ENCODE results near the gene FZD2.
A peak's percentile ranks its signal among the peaks of the same experiment; 100 is the strongest.
"Not testable (repeated sequence)": the region's sequence is repeated elsewhere in the genome, so short reads cannot be mapped to it uniquely, and the experiment has no call there.

The FZD2 gene

DNA sequence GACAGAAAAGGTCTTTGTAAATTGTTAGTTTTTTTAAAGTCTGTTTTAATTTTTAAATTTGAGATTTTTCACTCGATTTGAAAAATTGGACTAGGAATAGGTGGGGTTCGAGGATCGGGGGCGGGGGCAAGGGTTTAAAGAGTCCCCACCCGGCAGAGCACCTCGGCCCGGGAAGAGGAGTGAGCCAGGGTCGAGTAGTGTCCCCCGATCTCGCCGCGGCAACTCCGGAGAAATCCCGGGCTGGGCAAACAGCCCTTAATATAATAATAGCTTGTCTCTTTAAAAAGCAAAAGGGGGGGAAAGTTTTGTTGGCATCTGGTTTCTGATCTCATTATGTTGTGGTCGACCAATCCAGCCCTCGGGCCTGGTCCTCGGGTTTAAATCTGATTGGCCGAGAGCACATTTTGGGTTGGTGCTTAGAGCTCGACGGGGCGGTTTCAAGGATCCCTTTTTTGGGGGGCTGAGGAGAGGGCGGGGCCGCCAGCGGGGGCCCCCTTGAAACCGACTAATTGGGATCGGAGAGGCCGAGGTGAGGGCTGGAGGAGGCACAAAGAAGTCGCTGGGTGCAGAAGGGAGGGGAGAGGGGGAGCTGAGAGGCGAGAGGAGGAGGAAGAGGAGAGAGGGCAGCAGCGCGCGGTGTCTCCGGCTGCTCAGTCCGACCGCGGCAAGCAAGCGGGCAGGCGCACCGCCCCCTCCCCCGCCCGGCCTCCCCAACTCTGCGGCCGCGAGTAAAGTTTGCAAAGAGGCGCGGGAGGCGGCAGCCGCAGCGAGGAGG lies at the start of gene FZD2:
TSS of gene FZD2 (plus strand) at position 653 of the 775 bp plus-strand sequence. CDS start 205 bp downstream, outside the sequence.
- H3K4me3 Mint-ChIP-seq, result peak within 1 kb of the TSS; percentile 87
- peaks cover 73% of the 10 kb centered on the region for H3K27me3 Mint-ChIP-seq (ENCODE audit: low read depth)
- peak; percentile 62 for DNase-seq (ENCODE audit: low spot score)
- H3K9me3 Mint-ChIP-seq, result no peaks in the 10 kb centered on the region
- H3K36me3 Mint-ChIP-seq (ENCODE audit: low read depth), result peaks cover 3% of the 10 kb centered on the region
- H3K4me1 Mint-ChIP-seq (ENCODE audit: low read depth), result peaks cover 20% of the 10 kb centered on the region
- peak within 1 kb of the TSS; percentile 81 for H3K27ac Mint-ChIP-seq

DNA sequence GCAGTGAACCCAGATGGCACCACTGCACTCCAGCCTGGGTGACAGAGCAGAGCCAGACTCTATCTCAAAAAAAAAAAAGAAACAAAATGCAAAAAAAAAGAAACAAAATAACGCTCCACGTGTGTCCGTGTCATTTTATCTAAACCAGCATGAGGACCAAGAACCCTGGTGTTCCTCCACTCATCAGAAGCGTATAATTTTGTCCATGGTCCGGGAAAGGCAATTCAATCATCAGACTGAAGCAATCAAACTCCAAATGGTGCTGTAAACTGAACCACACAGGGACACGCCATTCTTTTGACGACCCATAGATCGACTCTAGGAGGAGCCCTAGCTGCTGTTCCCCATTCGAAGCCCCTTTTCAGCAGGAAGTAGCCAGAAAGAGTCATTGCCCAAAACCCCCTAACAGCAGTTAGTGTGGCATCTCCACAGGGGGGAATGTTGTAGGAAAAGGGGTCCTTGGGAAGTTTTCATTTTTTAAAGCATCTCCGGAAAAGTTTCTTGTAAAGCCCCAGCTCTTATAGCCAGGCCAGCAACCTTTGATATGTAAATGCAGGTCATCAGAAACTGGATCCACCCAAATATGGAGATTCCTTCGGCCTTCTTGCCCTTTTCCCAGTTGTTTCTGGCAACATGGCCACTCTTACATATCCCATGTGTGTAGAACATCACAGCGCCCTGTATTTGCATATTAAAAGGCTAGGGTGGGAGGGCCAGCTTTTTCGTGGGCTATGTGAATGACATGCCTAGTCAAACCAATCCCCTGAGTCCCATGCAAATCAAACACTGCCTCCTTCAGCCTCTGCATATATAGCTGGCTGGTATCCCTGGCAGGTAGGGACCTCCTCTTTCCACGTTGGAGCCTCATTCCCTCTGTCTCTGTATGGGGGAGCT lies 45.8 kb upstream of the FZD2 start:
- not testable (repeated sequence) for H3K4me3 Mint-ChIP-seq; H3K27me3 Mint-ChIP-seq (ENCODE audit: low read depth); H3K27ac Mint-ChIP-seq; H3K4me1 Mint-ChIP-seq (ENCODE audit: low read depth); H3K9me3 Mint-ChIP-seq; DNase-seq (ENCODE audit: low spot score); H3K36me3 Mint-ChIP-seq (ENCODE audit: low read depth)

DNA sequence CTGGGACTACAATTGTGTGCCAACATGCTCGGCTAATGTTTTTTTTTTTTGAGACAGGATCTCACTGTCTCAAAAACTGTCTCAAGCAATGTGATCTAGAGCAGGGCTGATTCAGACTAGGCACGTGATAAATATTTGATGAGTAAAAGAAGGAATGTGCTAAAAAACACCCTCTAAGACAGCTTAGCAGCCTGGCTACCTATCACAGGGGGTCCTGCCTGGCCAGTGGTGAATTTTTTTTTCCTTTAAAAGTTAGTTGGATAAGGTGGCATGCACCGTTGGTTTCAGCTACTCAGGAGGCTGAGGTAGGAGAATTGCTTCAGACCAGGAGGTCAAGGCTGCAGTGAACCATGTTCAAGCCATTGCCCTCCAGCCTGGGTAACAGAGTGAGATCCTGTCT lies 39.3 kb upstream of the FZD2 start:
- DNase-seq (ENCODE audit: low spot score), result no peak
- no peaks in the 10 kb centered on the region for H3K9me3 Mint-ChIP-seq
- no peaks in the 10 kb centered on the region for H3K4me1 Mint-ChIP-seq (ENCODE audit: low read depth)
- H3K27me3 Mint-ChIP-seq (ENCODE audit: low read depth), result peaks cover 16% of the 10 kb centered on the region
- no peak overlapping the region for H3K4me3 Mint-ChIP-seq
- no peak overlapping the region for H3K27ac Mint-ChIP-seq
- no peaks in the 10 kb centered on the region for H3K36me3 Mint-ChIP-seq (ENCODE audit: low read depth)

DNA sequence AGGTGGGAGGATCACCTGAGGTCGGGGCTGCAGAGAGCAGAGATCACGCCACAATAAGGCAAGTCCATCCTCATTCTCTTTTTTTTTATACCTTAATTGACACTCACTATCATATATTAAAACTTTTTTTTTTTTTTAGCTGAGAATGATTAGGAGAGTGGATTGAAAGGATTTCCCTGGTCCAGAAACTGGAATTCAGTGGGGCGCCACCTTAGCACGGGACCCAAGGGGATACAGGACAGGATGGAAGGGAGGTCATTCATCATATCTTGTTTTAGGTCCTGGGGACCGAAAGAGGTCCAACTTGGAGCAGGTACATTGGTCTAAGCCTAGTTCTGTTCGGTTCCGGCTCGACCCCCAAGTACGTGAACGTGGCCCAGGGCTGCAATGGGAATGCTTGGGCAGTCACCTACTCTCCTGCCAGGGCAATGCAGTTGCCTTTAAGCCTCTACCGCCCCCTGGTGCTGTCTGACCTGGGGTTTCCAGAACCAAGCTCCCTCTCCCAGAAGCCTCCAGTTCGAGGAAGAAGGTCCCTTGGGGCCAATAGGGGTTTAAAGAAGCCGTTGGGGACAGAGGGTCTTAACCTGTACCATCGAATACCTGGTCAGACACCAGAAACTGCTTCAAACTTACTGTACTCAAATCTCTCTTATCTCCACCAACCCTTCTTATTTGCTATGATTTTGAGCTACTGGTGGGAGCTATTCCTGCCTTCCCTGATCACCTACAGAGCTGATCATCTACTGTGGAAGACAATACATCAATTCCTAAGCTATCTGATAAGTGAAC lies 34.2 kb upstream of the FZD2 start:
- no peaks in the 10 kb centered on the region for H3K9me3 Mint-ChIP-seq
- no peak overlapping the region for H3K27ac Mint-ChIP-seq

DNA sequence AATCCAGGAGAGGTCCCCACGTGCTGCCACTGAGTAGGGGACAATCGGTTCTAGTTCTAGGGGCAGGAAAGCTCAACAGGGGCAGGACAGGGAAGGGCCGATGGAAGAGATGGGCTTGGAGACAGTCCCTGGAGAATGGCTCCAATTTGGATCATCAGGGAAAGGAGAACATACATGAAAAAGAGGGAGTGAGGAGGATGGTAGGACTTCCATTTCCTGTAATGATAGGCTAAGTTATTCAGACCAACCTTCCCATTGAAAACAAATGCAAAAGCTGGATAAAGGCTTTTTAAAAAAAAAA lies 33.7 kb upstream of the FZD2 start:
- Mint-ChIP-seq H3K36me3 (ENCODE audit: low read depth) (no peaks in the 10 kb centered on the region), H3K27ac (no peak overlapping the region), H3K9me3 (no peaks in the 10 kb centered on the region), H3K27me3 (ENCODE audit: low read depth) (peaks cover 7% of the 10 kb centered on the region), H3K4me3 (no peak overlapping the region), H3K4me1 (ENCODE audit: low read depth) (no peaks in the 10 kb centered on the region)
- DNase-seq (ENCODE audit: low spot score), result no peak

More for the DNA sequence above, 34.2 kb upstream of the FZD2 start:
- H3K27me3 Mint-ChIP-seq (ENCODE audit: low read depth), result peaks cover 9% of the 10 kb centered on the region
- no peaks in the 10 kb centered on the region for H3K36me3 Mint-ChIP-seq (ENCODE audit: low read depth)
- peak; percentile 57 for DNase-seq (ENCODE audit: low spot score)
- H3K4me3 Mint-ChIP-seq, result no peak overlapping the region
- no peaks in the 10 kb centered on the region for H3K4me1 Mint-ChIP-seq (ENCODE audit: low read depth)

DNA sequence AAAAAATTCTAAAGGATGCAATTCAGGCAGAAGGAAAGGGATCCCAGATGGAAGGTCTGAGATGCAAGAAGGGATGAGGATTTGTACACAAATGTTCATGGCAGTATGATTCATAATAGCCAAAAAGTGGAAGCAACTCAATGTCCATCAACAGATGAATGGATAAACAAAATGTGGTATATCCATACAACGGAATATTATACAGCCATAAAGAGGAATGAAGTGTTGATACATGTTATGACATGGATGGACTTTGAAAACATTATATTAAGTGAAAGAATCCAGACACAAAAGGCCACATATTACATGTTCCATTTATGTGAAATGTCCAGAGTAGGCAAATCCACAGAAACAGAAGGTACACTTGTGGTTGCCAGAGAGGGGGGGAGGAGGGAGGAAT lies 30.2 kb upstream of the FZD2 start:
- H3K27me3 Mint-ChIP-seq (ENCODE audit: low read depth), result peaks cover 4% of the 10 kb centered on the region
- H3K4me1 Mint-ChIP-seq (ENCODE audit: low read depth), result no peaks in the 10 kb centered on the region
- H3K36me3 Mint-ChIP-seq (ENCODE audit: low read depth), result no peaks in the 10 kb centered on the region
- DNase-seq (ENCODE audit: low spot score), result no peak
- H3K9me3 Mint-ChIP-seq, result no peaks in the 10 kb centered on the region
- no peak overlapping the region for H3K27ac Mint-ChIP-seq
- H3K4me3 Mint-ChIP-seq, result no peak overlapping the region

DNA sequence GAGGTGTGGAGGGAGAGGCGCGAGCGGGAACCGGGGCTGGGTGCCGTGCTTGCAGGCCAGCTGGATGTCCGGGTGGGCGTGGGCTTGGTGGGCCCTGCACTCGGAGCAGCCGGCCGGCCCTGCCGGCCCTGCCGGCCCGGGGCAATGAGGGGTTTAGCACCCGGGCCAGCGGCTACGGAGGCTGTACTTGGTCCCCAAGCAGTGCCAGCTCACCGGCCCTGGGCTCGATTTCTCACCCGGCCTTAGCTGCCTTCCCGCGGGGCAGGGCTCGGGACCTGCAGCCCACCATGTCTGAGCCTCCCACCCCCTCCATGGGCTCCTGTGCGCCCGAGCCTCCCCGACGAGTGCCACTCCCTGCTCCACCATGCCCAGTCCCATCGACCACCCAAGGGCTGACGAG lies 29.3 kb upstream of the FZD2 start:
- Mint-ChIP-seq H3K9me3 (no peaks in the 10 kb centered on the region), H3K27ac (no peak overlapping the region), H3K27me3 (ENCODE audit: low read depth) (peaks cover 4% of the 10 kb centered on the region), H3K4me1 (ENCODE audit: low read depth) (no peaks in the 10 kb centered on the region), H3K4me3 (no peak overlapping the region), H3K36me3 (ENCODE audit: low read depth) (no peaks in the 10 kb centered on the region)
- DNase-seq (ENCODE audit: low spot score), result no peak

DNA sequence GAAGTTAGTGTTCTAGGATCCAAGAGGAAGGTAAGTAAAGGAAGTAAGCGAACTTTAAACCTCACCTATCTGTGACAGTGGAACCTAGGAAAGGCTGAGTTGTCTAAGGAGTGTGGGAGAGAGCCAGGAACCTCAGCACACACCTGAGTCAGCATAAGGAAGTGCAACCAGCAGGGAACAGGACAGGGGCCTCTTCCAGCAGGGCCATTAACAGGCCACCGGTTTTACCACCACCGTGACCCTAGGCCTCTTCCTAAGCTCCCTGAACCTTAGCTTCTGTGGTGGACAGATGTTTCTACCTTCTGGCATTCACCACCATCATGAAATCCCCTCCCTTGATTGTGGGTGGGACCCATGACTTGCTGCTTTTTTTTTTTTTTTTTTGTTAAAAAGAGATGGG lies 27.4 kb upstream of the FZD2 start:
- Mint-ChIP-seq H3K4me3 (no peak overlapping the region), H3K9me3 (no peaks in the 10 kb centered on the region), H3K36me3 (ENCODE audit: low read depth) (no peaks in the 10 kb centered on the region), H3K4me1 (ENCODE audit: low read depth) (peaks cover 7% of the 10 kb centered on the region), H3K27me3 (ENCODE audit: low read depth) (peaks cover 6% of the 10 kb centered on the region), H3K27ac (no peak overlapping the region)
- DNase-seq (ENCODE audit: low spot score), result no peak

DNA sequence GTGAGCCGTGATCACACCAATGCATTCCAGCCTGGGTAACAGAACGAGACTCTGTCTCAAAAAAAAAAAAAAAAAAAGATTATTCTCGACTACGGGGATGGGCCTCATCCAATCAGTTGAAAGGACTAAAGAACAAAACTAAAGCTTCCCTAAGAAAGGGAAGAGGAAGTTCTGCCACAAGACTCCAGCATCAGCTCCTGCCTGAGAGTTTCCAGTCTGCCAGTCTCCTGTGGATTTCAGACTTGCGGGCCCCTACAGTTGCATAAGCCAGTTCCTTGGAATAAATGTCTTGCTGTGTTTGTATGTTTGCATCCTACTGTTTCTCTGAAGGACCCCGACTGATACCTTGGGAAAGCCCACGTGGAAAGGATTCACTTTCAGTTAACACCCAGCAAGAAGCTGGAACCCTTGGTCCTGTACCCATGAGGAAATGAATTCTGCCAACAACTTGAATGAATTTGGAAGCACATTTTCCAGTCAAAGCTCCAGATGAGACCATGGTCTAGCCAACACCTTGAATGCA lies 26.3 kb upstream of the FZD2 start:
- no peak for DNase-seq (ENCODE audit: low spot score)
- Mint-ChIP-seq H3K36me3 (ENCODE audit: low read depth) (no peaks in the 10 kb centered on the region), H3K27me3 (ENCODE audit: low read depth) (peaks cover 6% of the 10 kb centered on the region), H3K4me3 (no peak overlapping the region), H3K4me1 (ENCODE audit: low read depth) (peaks cover 7% of the 10 kb centered on the region), H3K9me3 (no peaks in the 10 kb centered on the region), H3K27ac (no peak overlapping the region)

DNA sequence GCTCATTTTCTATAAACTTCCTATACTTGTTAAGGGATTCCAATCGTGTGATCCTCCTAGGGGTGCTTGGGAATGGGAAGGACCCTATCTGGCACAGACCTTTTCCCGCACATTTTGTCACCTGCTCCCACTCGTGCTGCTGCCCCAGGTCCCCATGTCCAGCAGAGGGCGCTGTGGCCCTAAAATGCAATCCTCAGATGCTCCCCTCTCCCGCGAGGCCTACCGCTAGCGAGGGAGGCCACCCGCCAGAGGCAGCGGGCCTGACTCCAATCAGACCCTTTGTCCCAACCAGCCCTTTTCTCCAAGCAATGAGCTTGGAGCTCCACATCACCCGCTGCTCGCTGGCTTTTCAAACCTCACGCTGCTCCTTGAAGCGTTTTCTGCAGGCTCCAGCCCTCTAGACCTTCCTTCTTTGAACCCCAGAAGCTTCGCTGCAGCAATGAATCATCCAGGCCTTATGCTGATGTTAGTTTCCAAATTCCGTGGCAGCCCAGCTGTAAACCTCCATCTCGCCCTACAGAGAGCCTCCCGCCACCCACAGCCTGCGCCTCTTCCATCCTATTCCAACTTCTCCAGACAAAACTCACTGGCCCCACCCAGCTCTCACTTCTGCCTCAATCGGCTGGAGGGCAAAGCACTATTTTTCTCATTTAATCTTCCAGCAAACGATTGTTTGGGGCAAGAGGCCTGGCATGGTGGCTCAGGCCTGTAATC lies 23.6 kb upstream of the FZD2 start:
- no peak overlapping the region for H3K4me3 Mint-ChIP-seq
- peaks cover 7% of the 10 kb centered on the region for H3K4me1 Mint-ChIP-seq (ENCODE audit: low read depth)

DNA sequence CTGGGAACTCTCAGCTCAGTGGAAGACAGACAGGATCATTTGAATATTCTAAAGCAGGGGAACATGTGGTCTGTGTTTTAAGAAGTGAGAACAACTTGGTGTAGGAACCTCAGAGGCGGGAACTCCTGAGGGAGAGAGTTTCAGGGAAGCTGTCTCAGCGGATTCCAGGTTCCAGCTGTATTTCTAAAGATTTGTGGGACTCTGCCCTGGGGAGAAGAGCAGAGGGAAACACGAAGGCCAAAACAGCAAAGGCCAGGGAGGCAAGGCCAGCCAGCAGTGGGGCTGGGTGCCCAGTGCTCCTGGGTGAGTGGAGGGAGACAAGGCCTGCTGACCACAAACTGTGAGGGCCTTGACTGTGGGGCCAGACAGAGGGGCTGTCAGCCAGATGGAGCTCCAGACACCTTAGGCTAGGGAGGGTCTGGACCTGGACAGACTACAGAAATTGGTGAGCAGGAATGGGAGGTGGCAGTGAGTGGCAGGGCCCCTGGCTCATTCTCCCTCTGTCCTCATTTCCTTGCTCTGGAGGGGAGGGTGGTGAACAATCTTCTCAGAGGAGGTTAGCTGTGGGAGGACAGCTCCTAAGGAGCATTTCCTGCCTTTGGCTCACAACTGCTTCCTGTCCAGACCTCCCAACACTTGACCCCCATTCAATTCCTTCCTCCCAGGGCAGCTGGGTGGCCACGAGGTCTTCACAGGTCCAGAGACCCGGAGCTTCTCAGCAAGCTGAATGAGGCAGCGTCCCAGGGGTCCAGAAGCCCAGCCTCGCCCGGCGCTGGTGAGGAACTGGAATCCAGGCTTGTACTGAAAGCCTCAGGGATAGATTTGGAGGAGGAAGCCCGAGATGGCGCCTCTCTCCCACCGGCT lies 21.0 kb upstream of the FZD2 start:
- H3K4me3 Mint-ChIP-seq, result no peak overlapping the region
- no peaks in the 10 kb centered on the region for H3K36me3 Mint-ChIP-seq (ENCODE audit: low read depth)
- H3K9me3 Mint-ChIP-seq, result no peaks in the 10 kb centered on the region
- H3K4me1 Mint-ChIP-seq (ENCODE audit: low read depth), result peaks cover 7% of the 10 kb centered on the region
- DNase-seq (ENCODE audit: low spot score), result no peak
- no peak overlapping the region for H3K27ac Mint-ChIP-seq
- peaks cover 4% of the 10 kb centered on the region for H3K27me3 Mint-ChIP-seq (ENCODE audit: low read depth)

More for the DNA sequence above, 23.6 kb upstream of the FZD2 start:
- Mint-ChIP-seq H3K9me3 (no peaks in the 10 kb centered on the region), H3K27ac (no peak overlapping the region), H3K36me3 (ENCODE audit: low read depth) (no peaks in the 10 kb centered on the region), H3K27me3 (ENCODE audit: low read depth) (peaks cover 8% of the 10 kb centered on the region)
- DNase-seq (ENCODE audit: low spot score), result peak; percentile 73

DNA sequence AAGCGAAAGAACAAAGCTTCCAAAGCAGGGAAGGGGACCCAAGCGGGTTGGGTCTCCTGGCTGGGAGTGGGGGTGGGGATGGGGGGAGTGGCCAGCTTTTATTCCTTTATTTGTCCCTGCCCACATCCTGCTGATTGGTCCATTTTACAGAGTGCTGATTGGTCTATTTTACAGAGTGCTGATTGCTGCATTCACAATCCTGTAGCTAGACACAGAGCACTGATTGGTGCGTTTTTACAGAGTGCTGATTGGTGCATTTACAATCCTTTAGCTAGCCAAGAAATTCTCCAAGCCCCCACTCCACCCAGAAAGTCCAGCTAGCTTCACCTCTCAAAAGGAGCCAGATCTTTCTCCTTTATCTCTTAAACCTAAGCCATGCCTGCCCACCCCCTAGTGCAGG lies 19.4 kb upstream of the FZD2 start:
- not testable (repeated sequence) for H3K27me3 Mint-ChIP-seq (ENCODE audit: low read depth); DNase-seq (ENCODE audit: low spot score); H3K36me3 Mint-ChIP-seq (ENCODE audit: low read depth); H3K9me3 Mint-ChIP-seq; H3K4me3 Mint-ChIP-seq; H3K27ac Mint-ChIP-seq
- H3K4me1 Mint-ChIP-seq (ENCODE audit: low read depth), result peaks cover 13% of the 10 kb centered on the region

Data from T-helper 2 cell treated with Interferon-gamma antibody and Interleukin-4, amounts not matched to agents 5 μg/mL and 100 μg/mL, for 36 hours (primary cell).